ENCODE measurements around the gene PACRG.

The PACRG gene

DNA sequence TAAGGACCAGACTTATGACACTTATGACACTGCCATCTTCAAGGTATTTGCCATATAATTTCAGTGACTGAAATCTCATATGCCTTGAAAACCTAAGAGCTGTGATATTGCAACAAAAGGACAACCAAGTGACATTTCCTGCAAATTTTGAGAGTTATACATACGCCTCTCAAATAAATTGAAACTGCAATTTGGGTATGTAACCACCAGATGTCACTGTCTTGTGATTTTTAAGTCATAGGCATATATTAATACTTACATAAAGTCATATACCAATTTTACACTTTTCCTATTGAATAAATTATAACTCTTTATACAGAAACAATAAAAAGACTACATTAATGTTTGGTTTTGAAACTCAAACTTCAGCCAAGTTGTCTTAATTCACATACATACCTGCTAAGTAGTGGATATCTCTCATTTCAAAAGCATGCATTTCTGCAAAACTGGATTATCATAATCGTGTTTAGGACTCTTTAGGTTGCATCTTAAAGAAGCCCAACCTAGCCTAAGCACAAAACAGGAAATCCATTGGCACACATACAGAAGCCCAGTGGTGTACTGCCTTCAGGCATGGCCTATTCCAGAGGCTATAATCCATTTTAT lies 180.2 kb downstream of the PACRG start:
- no peak overlapping the region for H3K4me3 ChIP-seq (ENCODE audit: low read length)
- DNase-seq (ENCODE audit: low read depth) = peak; percentile 4
- TF ChIP-seq, protein P1, sequence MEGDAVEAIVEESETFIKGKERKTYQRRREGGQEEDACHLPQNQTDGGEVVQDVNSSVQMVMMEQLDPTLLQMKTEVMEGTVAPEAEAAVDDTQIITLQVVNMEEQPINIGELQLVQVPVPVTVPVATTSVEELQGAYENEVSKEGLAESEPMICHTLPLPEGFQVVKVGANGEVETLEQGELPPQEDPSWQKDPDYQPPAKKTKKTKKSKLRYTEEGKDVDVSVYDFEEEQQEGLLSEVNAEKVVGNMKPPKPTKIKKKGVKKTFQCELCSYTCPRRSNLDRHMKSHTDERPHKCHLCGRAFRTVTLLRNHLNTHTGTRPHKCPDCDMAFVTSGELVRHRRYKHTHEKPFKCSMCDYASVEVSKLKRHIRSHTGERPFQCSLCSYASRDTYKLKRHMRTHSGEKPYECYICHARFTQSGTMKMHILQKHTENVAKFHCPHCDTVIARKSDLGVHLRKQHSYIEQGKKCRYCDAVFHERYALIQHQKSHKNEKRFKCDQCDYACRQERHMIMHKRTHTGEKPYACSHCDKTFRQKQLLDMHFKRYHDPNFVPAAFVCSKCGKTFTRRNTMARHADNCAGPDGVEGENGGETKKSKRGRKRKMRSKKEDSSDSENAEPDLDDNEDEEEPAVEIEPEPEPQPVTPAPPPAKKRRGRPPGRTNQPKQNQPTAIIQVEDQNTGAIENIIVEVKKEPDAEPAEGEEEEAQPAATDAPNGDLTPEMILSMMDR (conservative IDR thresholded peaks at IDR 0.05; ENCODE audit: low read depth, low read length) = peak; percentile 42

DNA sequence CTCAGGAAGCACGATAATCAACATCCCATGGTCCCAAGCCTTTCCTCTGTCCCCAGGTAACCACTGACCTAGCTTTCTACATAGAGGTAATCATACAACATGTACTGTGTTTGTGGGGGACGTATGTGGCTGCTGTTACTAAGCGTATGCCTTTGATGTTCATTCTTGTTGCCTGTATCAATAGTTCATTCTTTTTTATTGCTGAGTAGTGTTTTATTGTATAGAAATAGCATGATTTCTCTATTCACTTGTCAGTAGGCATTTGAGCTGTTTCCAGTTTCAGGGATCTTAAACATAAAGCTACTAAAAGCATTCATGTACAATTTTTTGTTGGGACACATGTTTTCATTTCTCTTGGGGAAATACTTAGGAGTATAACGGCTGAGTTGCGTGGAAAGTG lies 185.4 kb downstream of the PACRG start:
- H3K4me3 ChIP-seq (ENCODE audit: low read length) = no peak overlapping the region
- TF ChIP-seq, protein P1 (conservative IDR thresholded peaks at IDR 0.05; ENCODE audit: low read depth, low read length) = no peak
- no peak for DNase-seq (ENCODE audit: low read depth)

DNA sequence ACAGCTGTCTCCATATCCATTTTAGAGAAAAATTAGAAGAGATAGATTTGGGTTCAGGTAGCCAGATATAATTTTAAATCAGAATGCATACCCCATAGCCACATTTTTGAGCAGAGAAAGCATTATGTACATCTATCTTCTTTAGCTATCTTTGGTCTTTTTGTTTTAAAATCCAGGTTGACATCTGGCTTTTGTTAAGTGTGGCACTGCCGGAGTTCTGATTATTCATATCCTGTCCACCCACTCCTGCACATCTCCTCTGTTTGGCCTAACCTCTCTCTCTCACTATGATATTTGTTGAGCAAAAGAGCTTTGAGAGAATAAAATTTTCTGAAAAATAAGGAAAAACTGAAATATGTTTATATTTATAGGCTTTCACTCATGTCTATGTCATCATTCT lies 189.7 kb downstream of the PACRG start:
- H3K4me3 ChIP-seq (ENCODE audit: low read length) = no peak overlapping the region
- DNase-seq (ENCODE audit: low read depth) = no peak
- TF ChIP-seq, protein P1 (conservative IDR thresholded peaks at IDR 0.05; ENCODE audit: low read depth, low read length) = no peak

DNA sequence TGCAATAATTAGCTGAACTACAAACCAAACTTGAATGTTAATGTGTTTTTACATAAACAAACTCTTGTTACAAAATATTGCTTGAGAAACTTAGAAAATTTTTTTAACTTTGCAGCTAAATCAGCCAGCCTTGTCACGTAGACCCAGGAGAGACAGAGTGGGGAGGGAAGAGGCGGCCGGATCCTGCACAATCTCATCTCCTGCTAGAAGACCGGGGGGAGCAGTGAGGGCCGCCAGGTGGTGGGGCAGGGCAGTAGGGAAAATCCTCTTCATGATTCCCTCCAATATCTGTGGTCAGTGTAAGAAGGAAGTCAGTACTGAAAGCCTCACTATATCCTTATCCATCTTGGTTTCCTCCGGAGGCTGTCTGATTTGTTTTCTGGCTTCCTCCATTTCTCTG lies 193.3 kb downstream of the PACRG start:
- DNase-seq (ENCODE audit: low read depth) = no peak
- H3K4me3 ChIP-seq (ENCODE audit: low read length) = no peak overlapping the region
- TF ChIP-seq, protein P1 (conservative IDR thresholded peaks at IDR 0.05; ENCODE audit: low read depth, low read length) = no peak

DNA sequence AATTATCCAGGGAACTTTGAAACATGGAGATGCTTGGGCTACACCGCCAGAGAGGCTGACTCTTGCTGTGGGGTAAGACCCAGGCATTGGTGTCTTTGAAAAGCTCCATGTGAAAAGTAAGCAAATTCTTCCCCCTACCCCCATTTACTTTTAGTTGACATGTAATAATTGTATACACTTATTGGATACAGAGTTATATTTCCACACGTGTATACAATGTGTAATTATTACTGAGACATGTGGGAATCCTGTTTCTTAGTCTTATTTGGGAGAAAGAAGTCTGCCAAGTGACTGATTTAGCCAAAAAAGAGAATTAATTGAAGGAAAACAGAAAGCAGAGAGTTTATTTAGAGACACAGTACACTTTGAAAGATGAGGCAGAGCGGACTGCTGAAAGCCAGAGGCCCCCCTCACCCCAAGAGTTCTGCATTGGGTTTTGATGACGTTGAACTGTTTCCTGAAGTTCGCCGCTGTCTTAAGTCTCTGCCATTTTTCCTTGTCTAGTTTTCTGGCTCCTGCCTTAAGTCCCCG lies 193.8 kb downstream of the PACRG start:
- TF ChIP-seq, protein P1 (conservative IDR thresholded peaks at IDR 0.05; ENCODE audit: low read depth, low read length) = no peak
- no peak for DNase-seq (ENCODE audit: low read depth)

DNA sequence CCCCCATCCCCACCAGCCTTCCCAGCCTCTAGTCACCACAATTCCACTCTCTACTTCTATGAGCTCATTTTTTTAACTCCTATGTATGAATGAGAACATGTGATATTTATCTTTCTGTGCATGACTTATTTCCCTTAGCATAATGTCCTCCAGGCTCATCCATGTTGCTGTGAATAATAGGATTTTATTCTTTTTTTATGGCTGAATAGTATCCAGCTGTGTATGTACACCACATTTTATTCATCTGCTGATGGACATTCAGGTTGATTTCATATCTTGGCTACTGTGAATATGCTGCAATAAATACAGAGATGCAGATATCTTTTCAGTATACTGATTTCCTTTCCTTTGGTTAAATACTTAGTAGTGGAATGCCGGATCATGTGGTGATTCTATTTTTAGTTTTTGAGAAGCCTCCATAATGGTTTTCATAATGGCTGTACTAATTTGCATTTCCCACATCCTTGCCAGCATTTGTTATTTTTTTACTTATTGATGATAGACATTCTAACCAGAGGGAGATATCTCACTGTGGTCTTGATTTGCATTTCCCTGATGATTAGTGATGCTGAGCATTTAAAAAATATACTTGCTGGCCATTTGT lies 194.9 kb downstream of the PACRG start:
- H3K4me3 ChIP-seq (ENCODE audit: low read length) = no peak overlapping the region
- TF ChIP-seq, protein P1 (conservative IDR thresholded peaks at IDR 0.05; ENCODE audit: low read depth, low read length) = no peak
- no peak for DNase-seq (ENCODE audit: low read depth)

More for the DNA sequence above, 193.8 kb downstream of the PACRG start:
- H3K4me3 ChIP-seq (ENCODE audit: low read length) = no peak overlapping the region

DNA sequence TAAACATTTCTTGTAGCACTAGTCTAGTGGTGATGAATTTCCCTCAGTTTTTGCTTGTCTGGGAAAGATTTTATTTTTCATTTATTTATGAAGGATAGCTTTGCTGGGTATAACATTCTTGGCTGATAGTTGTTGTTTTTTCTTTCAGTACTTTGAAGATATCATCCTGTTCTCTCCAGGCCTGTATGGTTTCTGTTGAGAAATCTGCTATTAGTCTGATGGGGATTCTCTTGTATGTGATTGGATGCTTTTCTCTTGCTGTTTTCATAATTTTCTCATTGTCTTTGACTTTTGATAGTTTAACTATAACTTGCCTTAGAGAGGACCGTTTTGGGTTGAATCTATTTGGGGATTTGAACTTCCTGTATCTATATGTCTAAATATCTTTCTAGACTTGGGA lies 207.1 kb downstream of the PACRG start:
- H3K4me3 ChIP-seq (ENCODE audit: low read length) = no peak overlapping the region
- DNase-seq (ENCODE audit: low read depth) = no peak
- TF ChIP-seq, protein P1 (conservative IDR thresholded peaks at IDR 0.05; ENCODE audit: low read depth, low read length) = no peak
